GM12892 (cell line): ENCODE measurements around the gene ZIM2. TPM values are rescaled to one million over a fixed set of nuclear protein-coding genes. Genes with fewer than 3 reads are reported as not detected.

Experiments
- DNase-seq: peaks from one replicate; pipeline ENCODE4 v3.0.0; 2011; ENCODE audit not compliant: insufficient read length
- FAIRE-seq: peaks from 2 replicates; lab custom pipeline; 2011; peaks lifted over from hg19 to GRCh38; lab: Jason Lieb, UNC
- POLR2A ChIP-seq: IDR thresholded peaks from 2 replicates; pipeline ENCODE4 v1.6.1; 2011; ENCODE audit warnings: low read depth, low read length, control low read depth
- POLR2AphosphoS5 ChIP-seq: IDR thresholded peaks from 2 replicates; pipeline ENCODE4 v1.6.1; 2011; ENCODE audit warnings: low read depth, low read length, control low read depth
- TAF1 ChIP-seq: IDR thresholded peaks from 2 replicates; pipeline ENCODE4 v1.6.1; 2011; ENCODE audit warnings: low read depth, mild to moderate bottlenecking, control low read depth, low read length, borderline replicate concordance
- polyA plus RNA-seq: library from polyadenylated mRNA; unstranded; fragments of >200 nt; gene quantifications from one replicate; pipeline ENCODE4 v1.2.1, GENCODE V29; 2012; ENCODE audit warnings: missing spikeins, inconsistent platforms; ENCODE audit not compliant: missing spikeins

Gene ZIM2
- polyA plus RNA-seq: not detected

GRCh38 chr19:56840451-56841192, at the start of gene ZIM2, which contains the start of gene PEG3:
ZIM2 (minus strand) TSS chr19:56840726; CDS start chr19:56824277, 16,449 bp downstream.
PEG3 (minus strand) TSS chr19:56840726; CDS start chr19:56824655, 16,071 bp downstream.
- no peak for FAIRE-seq
- TF ChIP-seq POLR2A (no peak), POLR2AphosphoS5 (no peak), TAF1 (no peak)
- DNase-seq: no peak

GRCh38 chr19:56885173-56885985, 44.9 kb upstream of the ZIM2 start:
- no peak for TF ChIP-seq POLR2A
- TF ChIP-seq TAF1: no peak
- TF ChIP-seq POLR2AphosphoS5: no peak
- FAIRE-seq (no peak), DNase-seq (no peak)

- TF ChIP-seq POLR2AphosphoS5: no peak
- no peak for TF ChIP-seq TAF1
- no peak for TF ChIP-seq POLR2A
- DNase-seq (no peak), FAIRE-seq (no peak)
Observed at GRCh38 chr19:56884441-56884840, 43.9 kb upstream of the ZIM2 start.

GRCh38 chr19:56880592-56881190, 40.2 kb upstream of the ZIM2 start:
- DNase-seq: no peak
- no peak for TF ChIP-seq TAF1
- FAIRE-seq: no peak

GRCh38 chr19:56877069-56877715, 36.7 kb upstream of the ZIM2 start:
- DNase-seq: no peak
- TF ChIP-seq POLR2AphosphoS5 (no peak), TAF1 (no peak), POLR2A (no peak)
- no peak for FAIRE-seq

- no peak for TF ChIP-seq POLR2AphosphoS5
- TF ChIP-seq TAF1: no peak
- TF ChIP-seq POLR2A: no peak
- FAIRE-seq: no peak
Observed at GRCh38 chr19:56875717-56876116, 35.2 kb upstream of the ZIM2 start.

GRCh38 chr19:56874530-56874929, 34.0 kb upstream of the ZIM2 start:
- DNase-seq (no peak), FAIRE-seq (no peak)
- TF ChIP-seq POLR2A (no peak), POLR2AphosphoS5 (no peak), TAF1 (no peak)

More at GRCh38 chr19:56875717-56876116, 35.2 kb upstream of the ZIM2 start:
- DNase-seq: no peak

GRCh38 chr19:56873493-56873892, 33.0 kb upstream of the ZIM2 start:
- TF ChIP-seq POLR2A: no peak
- no peak for TF ChIP-seq TAF1
- TF ChIP-seq POLR2AphosphoS5: no peak
- FAIRE-seq: no peak
- no peak for DNase-seq

- no peak for DNase-seq
- no peak for TF ChIP-seq POLR2A
- no peak for TF ChIP-seq POLR2AphosphoS5
- no peak for TF ChIP-seq TAF1
- FAIRE-seq: no peak
Observed at GRCh38 chr19:56869886-56870285, 29.4 kb upstream of the ZIM2 start.

GRCh38 chr19:56868446-56868845, 27.9 kb upstream of the ZIM2 start:
- FAIRE-seq (no peak), DNase-seq (no peak)
- TF ChIP-seq POLR2A (no peak), TAF1 (no peak)

- no peak for FAIRE-seq
- TF ChIP-seq TAF1 (no peak), POLR2A (no peak), POLR2AphosphoS5 (no peak)
- DNase-seq: no peak
Observed at GRCh38 chr19:56866538-56866937, 26.0 kb upstream of the ZIM2 start.
